ENCODE results near the gene STRN. TPM values are rescaled to one million over a fixed set of nuclear protein-coding genes. Genes with fewer than 3 reads are reported as not detected.

Gene STRN
- total RNA-seq, 4 donors from 2014 or later = 18.2 to 26.4 (median 21.5) TPM

- DNase-seq (ENCODE audit: low spot score in 2 of 2) = no peak
- no peak for TF ChIP-seq CTCF (IDR thresholded peaks at IDR 0.05)
- no peak for TF ChIP-seq POLR2A (IDR thresholded peaks at IDR 0.05)
- no peak for TF ChIP-seq EP300 (IDR thresholded peaks at IDR 0.05)
- peaks cover 0 to 10% (median 0%) of the 10 kb centered on the region in 3 donors for H3K36me3 ChIP-seq
- no peaks in the 10 kb centered on the region for H3K27me3 ChIP-seq
- no peak overlapping the region for H3K27ac ChIP-seq
- H3K9me3 ChIP-seq = no peaks in the 10 kb centered on the region
- no peaks in the 10 kb centered on the region for H3K4me1 ChIP-seq
- 85 to 91% methylated on average over 4 of the region's 4 CpGs for WGBS, 2 donors
- no peak overlapping the region for H3K4me3 ChIP-seq
Measured at GRCh38 chr2:36819095-36819711, 147.1 kb downstream of the STRN start.

GRCh38 chr2:36818542-36818941, 147.8 kb downstream of the STRN start:
- no peak for TF ChIP-seq POLR2A (IDR thresholded peaks at IDR 0.05)
- TF ChIP-seq CTCF (IDR thresholded peaks at IDR 0.05) = no peak
- TF ChIP-seq EP300 (IDR thresholded peaks at IDR 0.05) = no peak
- 68 to 88% methylated on average over 2 of the region's 2 CpGs for WGBS, 2 donors

GRCh38 chr2:36812196-36812595, 154.1 kb downstream of the STRN start:
- Histone ChIP-seq H3K36me3 (peaks cover 0 to 23% (median 0%) of the 10 kb centered on the region in 3 donors), H3K9me3 (no peaks in the 10 kb centered on the region), H3K4me1 (no peaks in the 10 kb centered on the region), H3K27me3 (no peaks in the 10 kb centered on the region), H3K4me3 (no peak overlapping the region), H3K27ac (no peak overlapping the region)
- DNase-seq (ENCODE audit: low spot score in 2 of 2) = no peak
- TF ChIP-seq EP300 (IDR thresholded peaks at IDR 0.05) (no peak), CTCF (IDR thresholded peaks at IDR 0.05) (no peak), POLR2A (IDR thresholded peaks at IDR 0.05) (no peak)
- 47 to 52% methylated on average over 6 of the region's 6 CpGs for WGBS, 2 donors

More at GRCh38 chr2:36818542-36818941, 147.8 kb downstream of the STRN start:
- no peak for DNase-seq (ENCODE audit: low spot score in 2 of 2)
- Histone ChIP-seq H3K4me3 (no peak overlapping the region), H3K36me3 (peaks cover 0 to 14% (median 0%) of the 10 kb centered on the region in 3 donors), H3K27me3 (no peaks in the 10 kb centered on the region), H3K4me1 (no peaks in the 10 kb centered on the region), H3K9me3 (no peaks in the 10 kb centered on the region), H3K27ac (no peak overlapping the region)

- TF ChIP-seq CTCF (IDR thresholded peaks at IDR 0.05) (no peak), POLR2A (IDR thresholded peaks at IDR 0.05) (no peak), EP300 (IDR thresholded peaks at IDR 0.05) (no peak)
- no peaks in the 10 kb centered on the region for H3K27me3 ChIP-seq
- H3K9me3 ChIP-seq = no peaks in the 10 kb centered on the region
- WGBS, 2 donors = 93 to 94% methylated on average over 5 of the region's 5 CpGs
- no peak overlapping the region for H3K4me3 ChIP-seq
- no peak for DNase-seq (ENCODE audit: low spot score in 2 of 2)
- peaks cover 0 to 32% (median 0%) of the 10 kb centered on the region in 3 donors for H3K36me3 ChIP-seq
- H3K4me1 ChIP-seq = no peaks in the 10 kb centered on the region
- no peak overlapping the region for H3K27ac ChIP-seq
Measured at GRCh38 chr2:36811071-36811470, 155.3 kb downstream of the STRN start.

- Histone ChIP-seq H3K36me3 (peaks cover 0 to 30% (median 0%) of the 10 kb centered on the region in 3 donors), H3K27ac (no peak overlapping the region), H3K9me3 (no peaks in the 10 kb centered on the region), H3K4me1 (no peaks in the 10 kb centered on the region), H3K27me3 (no peaks in the 10 kb centered on the region), H3K4me3 (no peak overlapping the region)
- no peak for DNase-seq (ENCODE audit: low spot score in 2 of 2)
- WGBS, 2 donors = 78 to 80% methylated on average over 3 of the region's 3 CpGs
- no peak for TF ChIP-seq EP300 (IDR thresholded peaks at IDR 0.05)
- no peak for TF ChIP-seq POLR2A (IDR thresholded peaks at IDR 0.05)
- no peak for TF ChIP-seq CTCF (IDR thresholded peaks at IDR 0.05)
Measured at GRCh38 chr2:36809069-36809445, 157.3 kb downstream of the STRN start.
